ENCODE results near the gene F8. TPM values are rescaled to one million over a fixed set of nuclear protein-coding genes. Genes with fewer than 3 reads are reported as not detected.

The F8 gene
- total and polyA plus RNA-seq, 10 of the 15 experiments (the other 5 are each of a cell fraction or from before 2014, with no cell fraction given) = 3.0 to 8.1 (median 5.1) TPM

DNA sequence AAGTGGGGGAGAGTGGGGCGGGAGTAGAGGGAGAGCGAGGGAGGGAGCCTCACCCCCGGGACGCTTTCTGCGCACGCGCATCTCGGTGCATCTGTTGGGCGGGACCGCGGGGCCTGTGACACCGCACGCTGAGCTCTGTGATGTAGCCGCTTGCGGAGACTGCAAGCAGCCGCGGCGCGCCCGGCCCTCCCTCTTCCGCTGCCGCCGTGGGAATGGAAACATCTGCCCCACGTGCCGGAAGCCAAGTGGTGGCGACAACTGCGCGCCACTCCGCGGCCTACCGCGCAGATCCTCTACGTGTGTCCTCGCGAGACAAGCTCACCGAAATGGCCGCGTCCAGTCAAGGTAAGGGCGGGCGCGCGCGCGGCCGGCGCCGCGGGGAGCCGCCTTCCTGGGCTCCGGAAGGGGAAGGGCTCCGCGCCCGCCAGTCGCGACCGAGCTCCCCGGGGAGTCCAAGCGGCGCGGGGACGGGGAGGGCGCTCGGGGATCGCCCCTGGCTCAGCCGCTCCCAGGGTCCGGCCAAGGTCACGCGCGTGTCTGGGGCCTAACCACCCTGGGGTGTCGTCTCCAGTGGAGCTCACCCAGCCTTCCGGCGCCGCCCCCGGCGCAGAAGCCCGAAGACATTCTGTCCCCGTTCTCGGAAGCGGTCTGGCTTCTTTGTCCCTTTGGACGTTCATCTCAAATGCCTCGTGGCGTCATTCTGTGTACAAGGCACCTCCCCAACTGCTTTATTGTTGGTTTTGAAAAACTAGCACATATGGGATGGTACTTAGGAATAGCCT lies 4.4 kb upstream of the F8 start, which contains the start of gene FUNDC2 (continued):
- TF ChIP-seq ZBTB11 (CRISPR knock-in tag; IDR thresholded peaks at IDR 0.05) (no peak), SP1 (IDR thresholded peaks at IDR 0.05; ENCODE audit: low read depth, low read length) (no peak), NRF1 (conservative IDR thresholded peaks at IDR 0.05; ENCODE audit: low read depth, low read length) (peak; percentile 26; the same call in 1 of the 2 replicates), CHD2 (IDR thresholded peaks at IDR 0.05; ENCODE audit: borderline replicate concordance, low read depth, low read length) (peak; percentile 96), CREB1 (IDR thresholded peaks at IDR 0.05; ENCODE audit: low read depth) (peak; percentile 93), BCL3 (IDR thresholded peaks at IDR 0.05; ENCODE audit: borderline replicate concordance, insufficient read depth, low read depth, low read length, poor library complexity, severe bottlenecking) (peak; percentile 41), TCF3 (IDR thresholded peaks at IDR 0.05; ENCODE audit: borderline replicate concordance, insufficient read depth, low read depth, low read length) (no peak), SKIL (IDR thresholded peaks at IDR 0.05; ENCODE audit: low read depth, poor library complexity, severe bottlenecking) (no peak), STAT1 (conservative IDR thresholded peaks at IDR 0.05) (peak; percentile 84; the same call in 1 of the 2 replicates), TCF12 (IDR thresholded peaks at IDR 0.05; ENCODE audit: low read depth, low read length) (no peak), POLR2A (IDR thresholded peaks at IDR 0.05; ENCODE audit: low read depth, low read length) (peak; percentile 88), NBN (IDR thresholded peaks at IDR 0.05) (peak; percentile 55; the same call in 1 of the 2 replicates), MEF2B (IDR thresholded peaks at IDR 0.05; ENCODE audit: partially characterized antibody, poor library complexity, severe bottlenecking) (peak; percentile 83), RFX5 (IDR thresholded peaks at IDR 0.05; ENCODE audit: low read depth, low read length) (no peak)
- TF ChIP-seq, protein P1, sequence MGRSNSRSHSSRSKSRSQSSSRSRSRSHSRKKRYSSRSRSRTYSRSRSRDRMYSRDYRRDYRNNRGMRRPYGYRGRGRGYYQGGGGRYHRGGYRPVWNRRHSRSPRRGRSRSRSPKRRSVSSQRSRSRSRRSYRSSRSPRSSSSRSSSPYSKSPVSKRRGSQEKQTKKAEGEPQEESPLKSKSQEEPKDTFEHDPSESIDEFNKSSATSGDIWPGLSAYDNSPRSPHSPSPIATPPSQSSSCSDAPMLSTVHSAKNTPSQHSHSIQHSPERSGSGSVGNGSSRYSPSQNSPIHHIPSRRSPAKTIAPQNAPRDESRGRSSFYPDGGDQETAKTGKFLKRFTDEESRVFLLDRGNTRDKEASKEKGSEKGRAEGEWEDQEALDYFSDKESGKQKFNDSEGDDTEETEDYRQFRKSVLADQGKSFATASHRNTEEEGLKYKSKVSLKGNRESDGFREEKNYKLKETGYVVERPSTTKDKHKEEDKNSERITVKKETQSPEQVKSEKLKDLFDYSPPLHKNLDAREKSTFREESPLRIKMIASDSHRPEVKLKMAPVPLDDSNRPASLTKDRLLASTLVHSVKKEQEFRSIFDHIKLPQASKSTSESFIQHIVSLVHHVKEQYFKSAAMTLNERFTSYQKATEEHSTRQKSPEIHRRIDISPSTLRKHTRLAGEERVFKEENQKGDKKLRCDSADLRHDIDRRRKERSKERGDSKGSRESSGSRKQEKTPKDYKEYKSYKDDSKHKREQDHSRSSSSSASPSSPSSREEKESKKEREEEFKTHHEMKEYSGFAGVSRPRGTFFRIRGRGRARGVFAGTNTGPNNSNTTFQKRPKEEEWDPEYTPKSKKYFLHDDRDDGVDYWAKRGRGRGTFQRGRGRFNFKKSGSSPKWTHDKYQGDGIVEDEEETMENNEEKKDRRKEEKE (IDR thresholded peaks at IDR 0.05) = no peak
- TF ChIP-seq, protein P2, sequence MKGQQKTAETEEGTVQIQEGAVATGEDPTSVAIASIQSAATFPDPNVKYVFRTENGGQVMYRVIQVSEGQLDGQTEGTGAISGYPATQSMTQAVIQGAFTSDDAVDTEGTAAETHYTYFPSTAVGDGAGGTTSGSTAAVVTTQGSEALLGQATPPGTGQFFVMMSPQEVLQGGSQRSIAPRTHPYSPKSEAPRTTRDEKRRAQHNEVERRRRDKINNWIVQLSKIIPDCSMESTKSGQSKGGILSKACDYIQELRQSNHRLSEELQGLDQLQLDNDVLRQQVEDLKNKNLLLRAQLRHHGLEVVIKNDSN (IDR thresholded peaks at IDR 0.05; ENCODE audit: borderline replicate concordance, extremely low read length, insufficient read depth, low read depth, low read length) = peak; percentile 74
- TF ChIP-seq, protein P3, sequence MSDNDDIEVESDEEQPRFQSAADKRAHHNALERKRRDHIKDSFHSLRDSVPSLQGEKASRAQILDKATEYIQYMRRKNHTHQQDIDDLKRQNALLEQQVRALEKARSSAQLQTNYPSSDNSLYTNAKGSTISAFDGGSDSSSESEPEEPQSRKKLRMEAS (IDR thresholded peaks at IDR 0.05; ENCODE audit: low read depth, low read length) = peak; percentile 63; the same call in 1 of the 2 replicates
